ENCODE data around the gene TBL1X.

The TBL1X gene

GRCh38 chrX:9708923-9709553 is 244.2 kb downstream of the TBL1X start:
- Histone ChIP-seq H3K9me3 (ENCODE audit: insufficient read depth, low read length) (no peaks in the 10 kb centered on the region), H3K4me2 (ENCODE audit: low read length) (0 out of 2 replicates have a peak overlapping the region, but pooled peaks have one; percentile 22), H3K4me1 (ENCODE audit: low read length) (peaks cover 34% of the 10 kb centered on the region), H3K36me3 (replicated peaks; ENCODE audit: low read depth, low read length) (peaks cover 19% of the 10 kb centered on the region), H3K9ac (ENCODE audit: low read length) (no peak overlapping the region), H2AFZ (ENCODE audit: low read depth, low read length) (no peak overlapping the region), H3K27me3 (ENCODE audit: low read depth, low read length) (no peaks in the 10 kb centered on the region), H3K79me2 (ENCODE audit: low read length) (no peaks in the 10 kb centered on the region), H4K20me1 (ENCODE audit: insufficient read depth, low read length) (no peaks in the 10 kb centered on the region), H3K27ac (ENCODE audit: low read length) (no peak overlapping the region), H3K4me3 (ENCODE audit: low read length) (no peak overlapping the region)
- TF ChIP-seq CTCF (IDR thresholded peaks at IDR 0.05; ENCODE audit: low read depth, low read length) (peak; percentile 69), EZH2phosphoT487 (IDR thresholded peaks at IDR 0.05; ENCODE audit: low read depth) (no peak)

GRCh38 chrX:9710332-9710731 is 245.5 kb downstream of the TBL1X start:
- Histone ChIP-seq H3K4me1 (ENCODE audit: low read length) (peaks cover 31% of the 10 kb centered on the region), H3K27me3 (ENCODE audit: low read depth, low read length) (no peaks in the 10 kb centered on the region), H4K20me1 (ENCODE audit: insufficient read depth, low read length) (no peaks in the 10 kb centered on the region), H3K4me2 (ENCODE audit: low read length) (peak overlapping the region; percentile 27; the same call in 1 of the 2 replicates), H3K36me3 (replicated peaks; ENCODE audit: low read depth, low read length) (peaks cover 20% of the 10 kb centered on the region), H2AFZ (ENCODE audit: low read depth, low read length) (no peak overlapping the region), H3K4me3 (ENCODE audit: low read length) (no peak overlapping the region), H3K79me2 (ENCODE audit: low read length) (no peaks in the 10 kb centered on the region), H3K27ac (ENCODE audit: low read length) (0 out of 2 replicates have a peak overlapping the region, but pooled peaks have one; percentile 25), H3K9ac (ENCODE audit: low read length) (no peak overlapping the region), H3K9me3 (ENCODE audit: insufficient read depth, low read length) (no peaks in the 10 kb centered on the region)
- TF ChIP-seq CTCF (IDR thresholded peaks at IDR 0.05; ENCODE audit: low read depth, low read length) (no peak), EZH2phosphoT487 (IDR thresholded peaks at IDR 0.05; ENCODE audit: low read depth) (no peak)

- no peak overlapping the region for H3K4me3 ChIP-seq (ENCODE audit: low read length)
Observed at GRCh38 chrX:9717376-9717775, 252.5 kb downstream of the TBL1X start.

GRCh38 chrX:9724711-9725110 is 259.9 kb downstream of the TBL1X start:
- no peak for TF ChIP-seq CTCF (IDR thresholded peaks at IDR 0.05; ENCODE audit: low read depth, low read length)
- TF ChIP-seq EZH2phosphoT487 (IDR thresholded peaks at IDR 0.05; ENCODE audit: low read depth): no peak
- H3K27ac ChIP-seq (ENCODE audit: low read length): no peak overlapping the region
- H3K79me2 ChIP-seq (ENCODE audit: low read length): no peaks in the 10 kb centered on the region
- H3K27me3 ChIP-seq (ENCODE audit: low read depth, low read length): no peaks in the 10 kb centered on the region
- peaks cover 6% of the 10 kb centered on the region for H3K4me1 ChIP-seq (ENCODE audit: low read length)
- no peaks in the 10 kb centered on the region for H4K20me1 ChIP-seq (ENCODE audit: insufficient read depth, low read length)
- H3K9me3 ChIP-seq (ENCODE audit: insufficient read depth, low read length): no peaks in the 10 kb centered on the region
- no peak overlapping the region for H3K9ac ChIP-seq (ENCODE audit: low read length)
- no peak overlapping the region for H3K4me2 ChIP-seq (ENCODE audit: low read length)
- no peak overlapping the region for H3K4me3 ChIP-seq (ENCODE audit: low read length)
- H3K36me3 ChIP-seq (replicated peaks; ENCODE audit: low read depth, low read length): peaks cover 22% of the 10 kb centered on the region
- H2AFZ ChIP-seq (ENCODE audit: low read depth, low read length): no peak overlapping the region

More at GRCh38 chrX:9717376-9717775, 252.5 kb downstream of the TBL1X start:
- no peak overlapping the region for H3K4me2 ChIP-seq (ENCODE audit: low read length)
- peaks cover 29% of the 10 kb centered on the region for H3K36me3 ChIP-seq (replicated peaks; ENCODE audit: low read depth, low read length)
- H3K27ac ChIP-seq (ENCODE audit: low read length): no peak overlapping the region
- no peak overlapping the region for H2AFZ ChIP-seq (ENCODE audit: low read depth, low read length)
- no peak overlapping the region for H3K9ac ChIP-seq (ENCODE audit: low read length)
- H3K79me2 ChIP-seq (ENCODE audit: low read length): no peaks in the 10 kb centered on the region
- no peaks in the 10 kb centered on the region for H3K4me1 ChIP-seq (ENCODE audit: low read length)
- no peaks in the 10 kb centered on the region for H3K9me3 ChIP-seq (ENCODE audit: insufficient read depth, low read length)
- no peak for TF ChIP-seq EZH2phosphoT487 (IDR thresholded peaks at IDR 0.05; ENCODE audit: low read depth)
- no peak for TF ChIP-seq CTCF (IDR thresholded peaks at IDR 0.05; ENCODE audit: low read depth, low read length)
- no peaks in the 10 kb centered on the region for H4K20me1 ChIP-seq (ENCODE audit: insufficient read depth, low read length)
- no peaks in the 10 kb centered on the region for H3K27me3 ChIP-seq (ENCODE audit: low read depth, low read length)
